IMR-90 (cell line): ENCODE measurements around the gene MYL10. TPM values are rescaled to one million over a fixed set of nuclear protein-coding genes. Genes with fewer than 3 reads are reported as not detected.

Experiments
- ATAC-seq: fragments of 200-7000 bp; cut with Tn5 transposase; 2 replicates; pipeline ENCODE4 v1.9.1; 2020; ENCODE audit warnings: low read depth, mild to moderate bottlenecking, moderate library complexity
- BruUV-seq: library from RNA; stranded (reverse); fragments of 400-500 nt; replicated peaks from 2 replicates; lab custom pipeline; 2021; lab: Mats Ljungman, UMichigan
- CTCF ChIA-PET: fragments of 300-600 bp; formaldehyde crosslinking; extraction: SDS; loops from one replicate; lab custom pipeline; 2021; ENCODE audit warnings: antibody characterized with exemption; lab: Yijun Ruan, JAX
- POLR2A ChIA-PET: fragments of 300-600 bp; sonication (Branson Sonifier 250); formaldehyde crosslinking; loops from one replicate; lab custom pipeline; 2022; ENCODE audit warnings: antibody characterized with exemption; ENCODE audit not compliant: unreplicated experiment; lab: Charles Lee
- DNase-seq: peaks from one replicate; pipeline ENCODE4 v3.0.0; 2013
- H2AFZ ChIP-seq: replicated peaks from 2 replicates; pipeline ENCODE3; 2013; ENCODE audit warnings: low read length, mild to moderate bottlenecking; ENCODE audit not compliant: poor library complexity
- H2AK5ac ChIP-seq: 2 replicates; pipeline ENCODE4 v1.6.1; 2013; ENCODE audit warnings: low read depth, low read length, inconsistent platforms
- H2AK9ac ChIP-seq: replicated peaks from 2 replicates; pipeline ENCODE3; 2013; ENCODE audit warnings: mild to moderate bottlenecking, low read depth, low read length, moderate library complexity; ENCODE audit not compliant: poor library complexity
- H2BK120ac ChIP-seq: 2 replicates; pipeline ENCODE4 v1.6.1; 2013; ENCODE audit warnings: low read depth, low read length, inconsistent platforms
- H2BK15ac ChIP-seq: 3 replicates; pipeline ENCODE4 v1.6.1; 2013; ENCODE audit warnings: low read depth, low read length, inconsistent platforms
- H2BK20ac ChIP-seq: 2 replicates; pipeline ENCODE4 v1.6.1; 2013; ENCODE audit warnings: low read depth, mild to moderate bottlenecking, inconsistent platforms, low read length, moderate library complexity
- H2BK5ac ChIP-seq: 2 replicates; pipeline ENCODE4 v1.6.1; 2013; ENCODE audit warnings: mild to moderate bottlenecking, low read depth, low read length, inconsistent platforms; ENCODE audit not compliant: poor library complexity, severe bottlenecking
- H3K14ac ChIP-seq: replicated peaks from 2 replicates; pipeline ENCODE4 v1.6.1; 2013; ENCODE audit warnings: low read depth, low read length, inconsistent platforms
- H3K18ac ChIP-seq: 2 replicates; pipeline ENCODE4 v1.6.1; 2013; ENCODE audit warnings: low read depth, low read length, control low read depth
- H3K23ac ChIP-seq: 2 replicates; pipeline ENCODE4 v1.6.1; 2013; ENCODE audit warnings: low read depth, low read length, inconsistent platforms
- H3K27ac ChIP-seq: 2 replicates; pipeline ENCODE4 v1.5.1; 2013; ENCODE audit warnings: mild to moderate bottlenecking, control low read depth, low read length; ENCODE audit not compliant: insufficient read depth
- H3K27me3 ChIP-seq: 2 replicates; pipeline ENCODE4 v1.6.1; 2013; ENCODE audit warnings: low read length; ENCODE audit not compliant: control insufficient read depth, insufficient read depth
- H3K36me3 ChIP-seq: 2 replicates; pipeline ENCODE4 v1.6.1; 2013; ENCODE audit warnings: low read length, mixed read lengths; ENCODE audit not compliant: control insufficient read depth, insufficient read depth
- H3K4ac ChIP-seq: 2 replicates; pipeline ENCODE4 v1.6.1; 2013; ENCODE audit warnings: low read depth, low read length, inconsistent platforms
- H3K4me1 ChIP-seq: 2 replicates; pipeline ENCODE4 v1.6.1; 2013; ENCODE audit warnings: low read length, mixed read lengths; ENCODE audit not compliant: control insufficient read depth, insufficient read depth
- H3K4me2 ChIP-seq: 2 replicates; pipeline ENCODE4 v1.6.1; 2013; ENCODE audit warnings: low read depth, mild to moderate bottlenecking, control low read depth, low read length, moderate library complexity
- H3K4me3 ChIP-seq: 2 replicates; pipeline ENCODE4 v1.5.1; 2013; ENCODE audit warnings: low read depth, mild to moderate bottlenecking, control low read depth, low read length, moderate library complexity; ENCODE audit not compliant: insufficient read depth
- H3K56ac ChIP-seq: 2 replicates; pipeline ENCODE4 v1.6.1; 2013; ENCODE audit warnings: low read length, inconsistent platforms; ENCODE audit not compliant: insufficient read depth; ENCODE audit errors: extremely low read depth
- H3K79me1 ChIP-seq, 2 experiments: 2 replicates each; pipeline ENCODE4 v1.6.1; 2013; ENCODE audit warnings: low read length in 2 of 2, inconsistent platforms in 1 of 2, low read depth in 1 of 2
- H3K9ac ChIP-seq: 2 replicates; pipeline ENCODE4 v1.6.1; 2013; ENCODE audit warnings: low read depth, low read length, control low read depth
- H3K9me1 ChIP-seq: 2 replicates; pipeline ENCODE4 v1.6.1; 2013; ENCODE audit warnings: low read length, inconsistent platforms; ENCODE audit not compliant: insufficient read depth
- H3K9me3 ChIP-seq: 2 replicates; pipeline ENCODE4 v1.6.1; 2013; ENCODE audit warnings: low read length; ENCODE audit not compliant: control insufficient read depth, insufficient read depth
- H4K20me1 ChIP-seq: 2 replicates; pipeline ENCODE4 v1.6.1; 2013; ENCODE audit warnings: low read length, inconsistent platforms; ENCODE audit not compliant: insufficient read depth
- H4K5ac ChIP-seq: 2 replicates; pipeline ENCODE4 v1.6.1; 2013; ENCODE audit warnings: mild to moderate bottlenecking, low read depth, low read length, control low read depth
- H4K8ac ChIP-seq, 2 experiments: 2 replicates each; pipeline ENCODE4 v1.6.1; 2013; ENCODE audit warnings: low read depth in 2 of 2, low read length in 2 of 2, control low read depth in 1 of 2, inconsistent platforms in 1 of 2
- H4K91ac ChIP-seq: 2 replicates; pipeline ENCODE4 v1.6.1; 2013; ENCODE audit warnings: low read depth, low read length, inconsistent platforms; ENCODE audit not compliant: insufficient read depth
- FOS ChIP-seq: fragments of 150-350 bp; IDR thresholded peaks from 2 replicates; pipeline ENCODE4 v1.6.1; 2016; ENCODE audit warnings: low read depth, low read length
- SMC3 ChIP-seq: fragments of 150-350 bp; IDR thresholded peaks from 2 replicates; pipeline ENCODE4 v1.6.1; 2016; ENCODE audit warnings: low read depth, mild to moderate bottlenecking, antibody characterized with exemption, low read length, moderate library complexity
- WGBS, 2 experiments: methylation state at CpG; one replicate each; pipeline versions ENCODE4 v1.1.5 to v1.1.7; 2013; ENCODE audit warnings: missing lambda C conversion rate in 2 of 2; ENCODE audit not compliant: insufficient read length in 1 of 2; ENCODE audit errors: extremely low coverage in 2 of 2; 5-methylcytosine and 5-hydroxymethylcytosine counted together
- dilution Hi-C: fragments of 300-500 bp; cut with HindIII; formaldehyde crosslinking; loops from one replicate; pipeline ENCODE4 v1.14.3; 2018; ENCODE audit warnings: low sequenced_read_pairs; ENCODE audit not compliant: unreplicated experiment
- in situ Hi-C: fragments of 300-500 bp; cut with MboI; formaldehyde crosslinking; loops from 3 replicates; pipeline ENCODE4 v1.14.3; 2019; ENCODE audit warnings: low sequenced_read_pairs, inconsistent platforms, mixed read lengths
- intact Hi-C: fragments of 100-400 bp; cut with micrococcal nuclease; formaldehyde crosslinking; loops from 2 replicates; pipeline ENCODE4 v1.10.0; 2022
- polyA plus RNA-seq, 3 experiments: library from polyadenylated mRNA; depleted of rRNA; stranded (reverse); fragments of >200 nt; gene quantifications; 2 replicates each; pipeline ENCODE4 v1.2.3, GENCODE V29; 2012; ENCODE audit warnings: low replicate concordance in 1 of 3
- total RNA-seq: library from RNA; depleted of rRNA; stranded (reverse); fragments of >200 nt; gene quantifications from 2 replicates; pipeline ENCODE4 v1.2.3, GENCODE V29; 2012

The MYL10 gene
- total and polyA plus RNA-seq, 2 of the 4 experiments (the other 2 are of a cell fraction), result not detected

- no CpG with 5 or more reads among the region's 3 CpGs for WGBS, 2 experiments
- in situ Hi-C loops, result no loop called here
- CTCF ChIA-PET, result interaction anchor here (0.9 kb wide), 1 partner anchor 166 kb away, joined by 3 read pairs; no protein-coding TSS in a partner anchor
These were observed 52.1 kb downstream of the MYL10 start for GRCh38 chr7:101576998-101577397.

More at GRCh38 chr7:101576998-101577397, 52.1 kb downstream of the MYL10 start:
- Histone ChIP-seq H4K8ac (no peak overlapping the region), H3K9me1 (no peaks in the 10 kb centered on the region), H2AFZ (no peak overlapping the region), H3K23ac (no peak overlapping the region), H2BK20ac (no peak overlapping the region), H3K4me1 (no peaks in the 10 kb centered on the region), H2BK120ac (no peak overlapping the region), H4K20me1 (no peaks in the 10 kb centered on the region), H2AK5ac (no peak overlapping the region), H3K4ac (no peak overlapping the region), H3K56ac (no peak overlapping the region), H4K5ac (no peak overlapping the region), H2AK9ac (no peak overlapping the region), H3K9me3 (peaks cover 14% of the 10 kb centered on the region; the same call in 1 of the 2 replicates), H3K36me3 (no peaks in the 10 kb centered on the region), H4K91ac (no peak overlapping the region), H3K4me3 (no peak overlapping the region), H2BK15ac (no peak overlapping the region), H3K4me2 (no peak overlapping the region), H3K9ac (no peak overlapping the region), H2BK5ac (no peak overlapping the region), H3K27me3 (peaks cover 24% of the 10 kb centered on the region), H3K79me1 (no peaks in the 10 kb centered on the region), H3K18ac (no peak overlapping the region), H3K27ac (no peak overlapping the region), H3K14ac (no peak overlapping the region)
- BruUV-seq, result no TSS peak
- dilution Hi-C loops, result no loop called here
- TF ChIP-seq SMC3, result no peak
- no peak for TF ChIP-seq FOS
- POLR2A ChIA-PET, result no interaction called here
- intact Hi-C loops, result no loop called here
- ATAC-seq, result no peak
- no peak for DNase-seq
